ENCODE measurements around the gene DNAH8. TPM values are rescaled to one million over a fixed set of nuclear protein-coding genes. Genes with fewer than 3 reads are reported as not detected.

DNAH8 gene
- total RNA-seq, 1 experiment from 2014 or later: not detected

DNA sequence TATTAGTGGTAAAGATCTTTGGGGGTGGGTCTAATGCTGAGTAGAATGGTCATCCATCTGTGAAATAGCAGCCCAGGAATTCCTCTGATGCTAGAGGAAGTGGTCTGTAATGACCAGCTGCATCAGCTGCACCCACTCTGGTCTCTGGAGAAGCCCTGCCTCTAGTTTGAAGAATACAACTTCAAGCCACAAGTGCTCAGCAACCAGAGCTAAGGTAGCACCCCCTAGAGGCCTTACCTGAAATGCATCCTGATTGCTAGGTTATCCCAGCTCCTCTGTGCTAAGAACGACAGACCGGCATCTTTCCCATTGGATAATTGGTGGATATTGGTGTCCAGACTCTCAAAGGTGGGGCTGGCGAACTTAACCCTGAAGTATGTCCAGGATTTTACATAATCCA is 58.2 kb downstream of the DNAH8 start:
- no TSS peak for BruUV-seq (replicated peaks)
- Histone ChIP-seq H3K27me3 (ENCODE audit: control insufficient read depth, insufficient read depth, low read length) (no peaks in the 10 kb centered on the region; the same call in none of the 2 replicates), H3K4me3 (ENCODE audit: low read depth in 2 of 2, low read length in 2 of 2) (no peak overlapping the region), H3K9me3 (ENCODE audit: control insufficient read depth, insufficient read depth, low read depth, low read length) (no peaks in the 10 kb centered on the region), H3K36me3 (ENCODE audit: control insufficient read depth, insufficient read depth, low read length) (no peaks in the 10 kb centered on the region), H3K27ac (ENCODE audit: low read length) (no peak overlapping the region), H3K4me1 (ENCODE audit: control insufficient read depth, insufficient read depth, low read length) (no peaks in the 10 kb centered on the region)
- in situ Hi-C loops (cut with HindIII; ENCODE audit: low pct_unique_long_range_greater_than_20kb, low sequenced_read_pairs): no loop called here
- POLR2A ChIA-PET: interaction anchor here (0.6 kb wide), 1 partner anchor 53 kb away, joined by 6 read pairs; no protein-coding TSS in a partner anchor
- intact Hi-C loops (cut with micrococcal nuclease; ENCODE audit: unreplicated experiment): no loop called here
- CTCF ChIA-PET: interaction anchor here (0.7 kb wide), 1 partner anchor 488 kb away, joined by 3 read pairs; no protein-coding TSS in a partner anchor
- TF ChIP-seq, protein P1, sequence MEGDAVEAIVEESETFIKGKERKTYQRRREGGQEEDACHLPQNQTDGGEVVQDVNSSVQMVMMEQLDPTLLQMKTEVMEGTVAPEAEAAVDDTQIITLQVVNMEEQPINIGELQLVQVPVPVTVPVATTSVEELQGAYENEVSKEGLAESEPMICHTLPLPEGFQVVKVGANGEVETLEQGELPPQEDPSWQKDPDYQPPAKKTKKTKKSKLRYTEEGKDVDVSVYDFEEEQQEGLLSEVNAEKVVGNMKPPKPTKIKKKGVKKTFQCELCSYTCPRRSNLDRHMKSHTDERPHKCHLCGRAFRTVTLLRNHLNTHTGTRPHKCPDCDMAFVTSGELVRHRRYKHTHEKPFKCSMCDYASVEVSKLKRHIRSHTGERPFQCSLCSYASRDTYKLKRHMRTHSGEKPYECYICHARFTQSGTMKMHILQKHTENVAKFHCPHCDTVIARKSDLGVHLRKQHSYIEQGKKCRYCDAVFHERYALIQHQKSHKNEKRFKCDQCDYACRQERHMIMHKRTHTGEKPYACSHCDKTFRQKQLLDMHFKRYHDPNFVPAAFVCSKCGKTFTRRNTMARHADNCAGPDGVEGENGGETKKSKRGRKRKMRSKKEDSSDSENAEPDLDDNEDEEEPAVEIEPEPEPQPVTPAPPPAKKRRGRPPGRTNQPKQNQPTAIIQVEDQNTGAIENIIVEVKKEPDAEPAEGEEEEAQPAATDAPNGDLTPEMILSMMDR (IDR thresholded peaks at IDR 0.05): peak; percentile 54
- TF ChIP-seq POLR2AphosphoS5 (IDR thresholded peaks at IDR 0.05; ENCODE audit: low read depth, low read length): no peak
- DNase-seq (ENCODE audit: low read depth, low spot score): peak; percentile 2
- no peak for ATAC-seq

DNA sequence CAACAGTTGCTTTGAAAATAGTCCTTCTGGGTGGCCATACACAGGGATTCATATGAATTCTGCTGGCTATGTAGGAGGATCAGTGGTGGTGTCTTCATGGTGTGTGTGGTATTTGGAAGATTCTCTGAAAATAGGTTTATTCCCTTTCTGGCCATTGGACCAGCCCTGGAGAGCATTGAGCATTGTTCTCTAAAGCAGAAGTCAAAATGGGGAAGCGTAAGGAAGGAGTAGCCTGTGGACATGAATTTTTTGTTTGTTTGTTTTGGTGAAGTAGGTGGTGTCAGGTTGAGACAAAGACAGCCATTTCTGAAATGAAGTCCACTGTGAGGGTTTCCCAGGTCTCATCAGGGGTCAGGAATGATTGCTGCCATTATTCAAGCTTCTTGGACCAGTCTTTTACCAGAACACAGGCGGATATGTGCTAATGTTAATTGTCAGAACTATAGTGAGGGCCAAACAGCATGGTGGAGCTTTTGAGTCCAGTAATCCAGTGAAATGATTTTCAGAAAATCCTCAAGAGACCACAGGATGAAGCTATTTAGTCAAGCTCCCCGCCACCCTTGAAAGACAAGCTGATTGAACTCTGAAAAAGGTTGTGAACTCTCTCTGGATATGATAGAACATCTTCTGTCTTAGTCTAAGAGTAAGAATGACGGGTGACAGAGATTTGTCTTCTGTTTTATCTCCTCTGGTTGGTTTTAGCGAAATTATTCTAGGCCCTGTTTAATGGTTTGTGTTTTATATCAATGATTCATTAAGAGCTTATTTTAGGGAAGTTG is 60.0 kb downstream of the DNAH8 start:
- TF ChIP-seq, protein P2, sequence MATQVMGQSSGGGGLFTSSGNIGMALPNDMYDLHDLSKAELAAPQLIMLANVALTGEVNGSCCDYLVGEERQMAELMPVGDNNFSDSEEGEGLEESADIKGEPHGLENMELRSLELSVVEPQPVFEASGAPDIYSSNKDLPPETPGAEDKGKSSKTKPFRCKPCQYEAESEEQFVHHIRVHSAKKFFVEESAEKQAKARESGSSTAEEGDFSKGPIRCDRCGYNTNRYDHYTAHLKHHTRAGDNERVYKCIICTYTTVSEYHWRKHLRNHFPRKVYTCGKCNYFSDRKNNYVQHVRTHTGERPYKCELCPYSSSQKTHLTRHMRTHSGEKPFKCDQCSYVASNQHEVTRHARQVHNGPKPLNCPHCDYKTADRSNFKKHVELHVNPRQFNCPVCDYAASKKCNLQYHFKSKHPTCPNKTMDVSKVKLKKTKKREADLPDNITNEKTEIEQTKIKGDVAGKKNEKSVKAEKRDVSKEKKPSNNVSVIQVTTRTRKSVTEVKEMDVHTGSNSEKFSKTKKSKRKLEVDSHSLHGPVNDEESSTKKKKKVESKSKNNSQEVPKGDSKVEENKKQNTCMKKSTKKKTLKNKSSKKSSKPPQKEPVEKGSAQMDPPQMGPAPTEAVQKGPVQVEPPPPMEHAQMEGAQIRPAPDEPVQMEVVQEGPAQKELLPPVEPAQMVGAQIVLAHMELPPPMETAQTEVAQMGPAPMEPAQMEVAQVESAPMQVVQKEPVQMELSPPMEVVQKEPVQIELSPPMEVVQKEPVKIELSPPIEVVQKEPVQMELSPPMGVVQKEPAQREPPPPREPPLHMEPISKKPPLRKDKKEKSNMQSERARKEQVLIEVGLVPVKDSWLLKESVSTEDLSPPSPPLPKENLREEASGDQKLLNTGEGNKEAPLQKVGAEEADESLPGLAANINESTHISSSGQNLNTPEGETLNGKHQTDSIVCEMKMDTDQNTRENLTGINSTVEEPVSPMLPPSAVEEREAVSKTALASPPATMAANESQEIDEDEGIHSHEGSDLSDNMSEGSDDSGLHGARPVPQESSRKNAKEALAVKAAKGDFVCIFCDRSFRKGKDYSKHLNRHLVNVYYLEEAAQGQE (IDR thresholded peaks at IDR 0.05; ENCODE audit: insufficient read depth in 1 of 2, low read depth in 2 of 2, low read length in 1 of 2): no peak
- TF ChIP-seq, protein P1 (IDR thresholded peaks at IDR 0.05): no peak
- TF ChIP-seq POLR2AphosphoS5 (IDR thresholded peaks at IDR 0.05; ENCODE audit: low read depth, low read length) (no peak), SIN3A (IDR thresholded peaks at IDR 0.05; ENCODE audit: borderline replicate concordance, insufficient read depth, low read depth, low read length) (no peak), TCF7L2 (IDR thresholded peaks at IDR 0.05; ENCODE audit: low read depth, low read length) (no peak)
- H3K4me1 ChIP-seq (ENCODE audit: control insufficient read depth, insufficient read depth, low read length): no peaks in the 10 kb centered on the region
- H3K4me3 ChIP-seq (ENCODE audit: low read depth in 2 of 2, low read length in 2 of 2): no peak overlapping the region
- intact Hi-C loops (cut with micrococcal nuclease; ENCODE audit: unreplicated experiment) (no loop called here), in situ Hi-C loops (cut with HindIII; ENCODE audit: low pct_unique_long_range_greater_than_20kb, low sequenced_read_pairs) (no loop called here)
- POLR2A ChIA-PET: no interaction called here
- peaks cover 7% of the 10 kb centered on the region for H3K27me3 ChIP-seq (ENCODE audit: control insufficient read depth, insufficient read depth, low read length)
- H3K27ac ChIP-seq (ENCODE audit: low read length): no peak overlapping the region
- H3K9me3 ChIP-seq (ENCODE audit: control insufficient read depth, insufficient read depth, low read depth, low read length): no peaks in the 10 kb centered on the region
- ATAC-seq (no peak), DNase-seq (ENCODE audit: low read depth, low spot score) (no peak)
- CTCF ChIA-PET: interaction anchor here (0.7 kb wide), 1 partner anchor 98 kb away, joined by 3 read pairs; no protein-coding TSS in a partner anchor
- no peaks in the 10 kb centered on the region for H3K36me3 ChIP-seq (ENCODE audit: control insufficient read depth, insufficient read depth, low read length)
- no TSS peak for BruUV-seq (replicated peaks)

Data from Panc1 (cell line).